HG03139 (cell line): Measurements from ENCODE around the gene PZP.

Source experiments
- ATAC-seq: cut with Tn5 transposase; IDR thresholded peaks from one replicate; pipeline ENCODE4 v1.9.1; 2021; ENCODE audit not compliant: unreplicated experiment

The PZP gene

GRCh38 chr12:9127936-9128663 is 80.1 kb downstream of the PZP start:
- no peak for ATAC-seq

GRCh38 chr12:9127484-9127883 is 80.7 kb downstream of the PZP start:
- ATAC-seq, result no peak

- no peak for ATAC-seq
Measured at GRCh38 chr12:9124383-9125031, 83.7 kb downstream of the PZP start.

- ATAC-seq, result no peak
Measured at GRCh38 chr12:9123781-9124382, 84.3 kb downstream of the PZP start.

- ATAC-seq, result no peak
Measured at GRCh38 chr12:9122091-9122609, 86.0 kb downstream of the PZP start.

- ATAC-seq, result no peak
Measured at GRCh38 chr12:9120487-9121184, 87.6 kb downstream of the PZP start.

GRCh38 chr12:9118158-9118557 is 90.0 kb downstream of the PZP start:
- no peak for ATAC-seq

GRCh38 chr12:9115731-9116559 is 92.2 kb downstream of the PZP start, which contains the start of gene A2M:
Gene A2M, minus strand, starts transcription at chr12:9115919. Its CDS starts 70 bp downstream, at chr12:9115849.
- ATAC-seq, result no peak

- no peak for ATAC-seq
Measured at GRCh38 chr12:9114946-9115345, 93.2 kb downstream of the PZP start.

GRCh38 chr12:9113987-9114309 is 94.2 kb downstream of the PZP start:
- no peak for ATAC-seq

GRCh38 chr12:9113296-9113986 is 94.8 kb downstream of the PZP start:
- ATAC-seq, result no peak

- ATAC-seq, result no peak
Measured at GRCh38 chr12:9112076-9112853, 95.9 kb downstream of the PZP start.

- no peak for ATAC-seq
Measured at GRCh38 chr12:9111525-9111924, 96.7 kb downstream of the PZP start.

- no peak for ATAC-seq
Measured at GRCh38 chr12:9109737-9110491, 98.3 kb downstream of the PZP start.

- no peak for ATAC-seq
Measured at GRCh38 chr12:9109213-9109522, 99.0 kb downstream of the PZP start.

- ATAC-seq, result no peak
Measured at GRCh38 chr12:9108504-9109212, 99.5 kb downstream of the PZP start.

- no peak for ATAC-seq
Measured at GRCh38 chr12:9107542-9107873, 100.7 kb downstream of the PZP start.
